RKO (cell line): ENCODE results near the gene PLAAT4.
A peak's percentile ranks its signal among the peaks of the same experiment; 100 is the strongest.
"Not testable (repeated sequence)": the region's sequence is repeated elsewhere in the genome, so short reads cannot be mapped to it uniquely, and the experiment has no call there.

ENCODE experiments used
- DNase-seq: peaks from one replicate; pipeline ENCODE4 v3.0.0-alpha.2; 2016; ENCODE audit warnings: low spot score

Gene PLAAT4

DNA sequence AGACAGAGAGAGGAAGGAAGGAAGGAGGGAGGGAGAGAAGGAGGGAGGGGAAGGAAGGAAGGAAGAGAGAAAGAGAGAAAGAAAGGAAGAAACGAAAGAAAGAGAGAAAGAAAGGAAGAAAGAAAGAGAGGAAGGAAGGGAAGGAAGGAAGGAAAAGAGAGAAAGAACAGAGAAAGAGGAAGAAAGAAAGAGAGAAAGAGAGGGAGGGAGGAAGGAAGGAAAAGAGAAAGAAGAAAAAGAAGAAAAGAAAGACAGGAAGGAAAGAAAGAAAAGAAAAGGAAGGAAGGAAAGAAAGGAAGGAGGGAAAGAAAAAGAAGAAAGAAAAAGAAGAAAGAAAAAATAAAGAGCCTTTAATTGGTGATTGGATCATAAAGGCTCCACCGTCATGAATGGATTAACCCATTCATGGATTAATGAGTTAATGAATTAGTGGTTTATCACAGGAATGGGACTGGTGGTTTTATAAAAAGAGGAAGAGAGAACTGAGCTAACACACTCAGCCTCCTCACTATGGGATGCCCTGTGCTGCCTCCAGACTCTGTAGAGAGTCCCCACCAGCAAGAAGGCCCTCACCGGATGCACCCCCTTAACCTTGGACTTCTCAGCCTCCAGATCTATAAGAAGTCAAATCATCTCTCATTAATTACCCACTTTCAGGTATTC is 35.5 kb downstream of the PLAAT4 start:
- no peak for DNase-seq

DNA sequence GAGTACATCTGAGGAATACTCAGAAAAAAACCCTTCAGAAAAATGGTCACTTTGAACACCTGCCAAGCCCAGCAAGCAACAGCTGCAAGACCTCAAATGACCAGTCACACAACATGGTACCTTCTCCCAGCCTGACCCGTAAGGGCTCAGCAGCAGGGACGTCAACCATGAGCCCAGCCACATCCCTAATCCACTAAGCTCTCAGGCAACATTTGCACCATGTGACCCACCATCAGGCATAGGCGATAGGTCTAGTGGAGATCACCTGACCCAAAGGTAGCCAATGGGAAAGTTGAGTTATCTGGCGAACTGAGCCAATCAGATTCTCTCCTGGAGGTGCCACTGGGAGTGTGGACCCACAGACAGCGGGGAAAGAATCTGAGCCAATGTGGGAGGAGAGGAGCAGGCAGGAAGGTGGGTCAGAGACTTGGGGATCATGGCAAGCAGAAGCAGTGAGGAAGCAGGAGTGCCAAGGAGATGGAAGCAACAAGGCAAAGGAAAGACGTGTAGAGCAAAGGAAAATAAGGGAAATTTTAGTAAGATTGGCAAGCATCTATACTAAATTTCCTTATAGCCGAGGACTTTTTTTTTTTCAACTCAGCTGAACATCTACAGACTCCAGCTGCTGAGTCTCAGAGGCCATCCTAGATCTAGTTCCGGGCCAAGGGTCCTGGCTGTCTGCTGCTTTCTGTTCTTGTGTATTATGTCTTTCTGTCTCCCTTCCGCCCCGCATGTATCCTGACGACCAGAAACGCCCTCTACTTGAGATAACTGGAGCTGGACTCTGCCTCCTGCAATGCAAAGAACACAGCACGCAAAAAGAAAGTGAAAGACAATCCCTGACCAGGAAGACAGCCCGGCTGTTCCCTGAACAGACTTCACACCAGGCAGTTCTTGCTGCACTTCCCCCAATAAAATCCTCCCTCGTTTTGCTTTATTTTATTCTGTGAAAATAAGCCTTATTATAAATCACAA is 37.6 kb downstream of the PLAAT4 start:
- no peak for DNase-seq

DNA sequence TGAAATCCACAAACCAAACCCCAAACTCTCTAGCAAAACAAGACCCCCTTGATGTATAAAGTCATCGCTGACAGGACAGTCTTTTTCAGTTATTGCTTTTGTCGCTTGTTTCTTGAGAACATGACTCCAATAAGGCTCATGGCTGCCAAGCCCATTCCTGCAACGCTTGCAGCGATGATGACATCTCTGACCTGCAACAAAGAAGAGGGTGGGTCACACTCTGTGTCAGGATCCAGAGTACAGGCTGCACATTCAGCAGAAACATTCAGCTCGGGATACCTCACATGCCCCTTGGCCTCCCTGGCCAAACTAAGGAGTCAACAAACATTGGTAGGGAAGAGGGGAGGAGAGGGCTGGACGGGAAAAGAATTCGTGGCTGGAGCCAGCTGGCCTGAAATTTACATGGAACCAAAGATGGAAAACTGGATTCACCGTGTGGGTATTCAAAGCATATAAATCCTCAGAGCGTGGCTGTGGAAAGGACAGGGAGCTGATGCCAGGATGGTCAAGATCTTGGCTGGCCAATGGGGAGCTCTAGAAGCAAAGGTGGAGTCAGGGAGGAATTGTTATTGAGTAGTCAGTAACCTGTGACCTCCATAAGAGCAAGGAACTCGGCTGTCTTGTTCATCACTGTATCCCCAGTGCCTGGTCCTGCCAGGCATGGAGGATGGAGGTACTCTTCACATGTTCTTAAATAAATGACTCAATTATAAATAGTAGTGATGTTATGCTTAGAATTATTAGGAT is 38.4 kb downstream of the PLAAT4 start:
- DNase-seq, result no peak

DNA sequence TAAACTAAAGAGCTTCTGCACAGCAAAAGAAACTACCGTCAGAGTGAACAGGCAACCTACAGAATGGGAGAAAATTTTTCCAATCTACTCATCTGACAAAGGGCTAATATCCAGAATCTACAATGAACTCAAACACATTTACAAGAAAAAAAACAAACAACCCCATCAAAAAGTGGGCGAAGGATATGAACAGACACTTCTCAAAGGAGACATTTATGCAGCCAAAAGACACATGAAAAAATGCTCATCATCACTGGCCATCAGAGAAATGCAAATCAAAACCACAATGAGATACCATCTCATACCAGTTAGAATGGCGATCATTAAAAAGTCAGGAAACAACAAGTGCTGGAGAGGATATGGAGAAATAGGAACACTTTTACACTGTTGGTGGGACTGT is 42.3 kb downstream of the PLAAT4 start:
- not testable (repeated sequence) for DNase-seq

DNA sequence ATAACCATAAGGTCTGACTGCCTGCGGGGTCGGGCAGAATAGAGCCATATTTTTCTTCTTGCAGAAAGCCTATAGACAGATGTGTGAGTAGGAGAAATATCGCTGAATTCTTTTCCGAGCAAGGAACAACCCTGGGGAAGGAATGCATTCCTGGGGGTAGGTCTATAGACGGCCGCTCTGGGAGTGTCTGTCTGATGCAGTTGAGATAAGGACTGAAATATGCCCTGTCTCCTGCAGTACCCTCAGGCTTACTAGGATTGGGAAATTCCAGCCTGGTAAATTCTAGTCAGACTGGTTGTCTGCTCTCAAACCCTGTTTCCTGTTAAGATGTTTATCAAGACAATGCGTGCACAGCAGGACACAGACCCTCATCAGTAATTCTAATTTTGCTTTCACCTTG is 44.6 kb downstream of the PLAAT4 start:
- not testable (repeated sequence) for DNase-seq

DNA sequence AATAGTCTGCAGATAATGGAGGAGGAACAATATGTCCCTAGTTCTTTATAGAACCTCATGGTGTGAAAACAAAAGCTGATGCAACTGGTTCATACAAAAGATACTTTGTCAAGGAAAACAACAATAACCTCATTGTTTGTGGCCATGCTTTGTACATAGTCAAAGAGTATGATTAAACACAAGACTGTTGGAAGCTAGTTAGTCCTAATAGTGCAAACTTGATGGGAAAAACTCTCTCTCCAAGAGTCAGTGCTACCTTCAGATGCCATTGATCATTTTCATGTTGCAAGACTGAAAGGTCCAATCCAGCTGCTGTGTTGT is 46.7 kb downstream of the PLAAT4 start:
- no peak for DNase-seq

DNA sequence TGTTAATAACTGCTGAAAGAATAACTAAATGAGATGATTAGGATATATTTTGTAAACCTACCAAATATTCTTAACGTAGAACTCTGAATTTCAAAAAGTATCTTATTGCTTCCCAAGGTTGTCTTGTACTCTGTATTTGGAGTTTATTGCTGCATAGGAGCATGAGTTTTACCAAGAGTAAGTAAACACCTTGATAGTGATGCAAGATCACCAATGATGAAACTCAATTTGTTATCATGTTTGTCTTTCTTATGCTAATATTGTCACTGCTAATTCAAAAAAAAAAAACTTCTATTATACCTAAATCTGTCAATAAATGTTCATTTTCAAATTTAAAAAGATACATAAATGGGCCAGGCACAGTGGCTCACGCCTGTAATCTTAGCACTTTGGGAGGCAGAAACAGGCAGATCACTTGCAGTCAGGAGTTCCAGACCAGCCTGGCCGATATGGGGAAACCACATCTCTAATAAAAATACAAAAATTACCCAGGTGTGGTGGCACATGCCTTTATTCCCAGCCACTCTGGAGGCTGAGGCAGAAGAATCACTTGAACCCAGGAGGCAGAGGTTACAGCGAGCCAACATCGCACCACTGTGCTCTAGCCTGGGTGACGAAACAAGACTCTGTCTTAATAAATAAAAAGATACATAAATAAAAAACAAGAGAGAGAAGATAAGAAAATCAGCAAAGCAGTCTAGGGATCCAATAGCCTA is 50.0 kb downstream of the PLAAT4 start:
- DNase-seq, result no peak

DNA sequence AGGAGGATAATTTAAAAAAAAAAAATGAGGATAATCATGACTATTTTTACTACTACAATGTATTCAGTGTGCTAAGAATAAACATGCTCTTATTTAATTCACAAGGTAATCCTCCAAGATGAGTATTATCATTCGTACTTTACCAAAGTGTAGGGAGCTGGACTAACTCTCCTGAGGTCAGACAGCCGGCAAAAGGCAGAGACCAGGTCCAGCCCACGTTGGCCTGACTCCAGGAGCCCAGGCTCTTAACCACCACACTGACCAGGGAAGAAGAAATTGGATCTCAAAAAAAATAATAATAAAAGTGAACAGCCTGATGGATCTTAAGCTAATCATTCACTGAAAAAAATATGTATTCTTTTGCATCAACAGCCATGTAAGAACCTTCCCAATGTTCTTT is 52.4 kb downstream of the PLAAT4 start:
- no peak for DNase-seq

DNA sequence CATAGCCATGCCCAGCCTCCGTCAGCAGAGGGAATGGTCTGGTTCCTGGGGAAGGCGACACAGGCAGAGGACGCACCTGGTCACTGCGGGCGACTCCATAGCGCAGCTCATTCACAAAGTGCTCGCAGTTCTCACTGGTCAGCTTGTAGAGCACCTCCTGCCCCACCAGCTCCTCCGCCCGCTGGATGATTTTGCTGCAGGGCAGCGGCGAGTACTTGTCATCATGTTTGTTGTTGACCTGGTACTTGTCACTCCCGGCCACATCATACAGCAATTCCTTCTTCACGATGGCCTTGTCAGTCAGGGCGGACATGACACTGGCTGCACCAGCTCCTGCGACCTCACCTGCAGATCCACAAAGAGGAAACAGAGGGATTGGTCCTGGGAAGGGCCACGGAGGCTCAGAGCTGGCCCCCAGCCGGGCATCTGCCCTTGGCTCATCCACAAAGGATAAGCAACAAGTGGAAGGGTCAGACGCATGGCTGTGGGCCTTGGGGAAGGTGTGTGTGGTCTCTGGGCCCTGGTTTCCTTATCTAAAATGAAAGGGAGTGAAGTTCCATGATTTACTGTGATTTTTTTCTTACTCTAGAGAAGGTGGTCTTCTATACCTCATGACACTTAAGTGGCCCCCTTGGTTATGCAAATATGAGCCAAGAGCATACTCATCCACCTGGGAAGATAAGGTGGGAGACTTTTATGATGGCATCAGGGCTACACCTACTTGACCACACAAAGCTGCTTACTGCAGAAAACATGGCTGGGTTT is 53.6 kb downstream of the PLAAT4 start:
- DNase-seq, result no peak

DNA sequence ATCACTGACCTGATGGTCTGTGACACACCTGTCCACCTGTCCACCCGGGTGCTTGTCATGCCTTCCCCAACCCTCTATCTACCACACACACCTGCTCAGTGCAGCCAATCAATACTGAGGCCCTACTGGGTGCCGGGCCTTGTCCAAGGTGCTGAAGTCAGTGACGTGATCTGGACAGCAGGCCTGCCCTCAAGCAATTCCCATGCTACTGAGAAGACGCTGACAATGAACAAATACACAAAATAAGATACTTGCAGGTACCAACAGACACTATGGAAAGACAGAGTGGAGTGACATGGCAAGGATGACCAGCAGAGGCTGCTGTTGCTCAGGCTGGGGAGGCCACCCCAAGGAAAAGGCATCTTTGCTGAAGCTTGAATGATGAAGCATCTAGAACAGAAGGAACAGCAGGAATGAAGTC is 56.4 kb downstream of the PLAAT4 start:
- peak; percentile 20 for DNase-seq

DNA sequence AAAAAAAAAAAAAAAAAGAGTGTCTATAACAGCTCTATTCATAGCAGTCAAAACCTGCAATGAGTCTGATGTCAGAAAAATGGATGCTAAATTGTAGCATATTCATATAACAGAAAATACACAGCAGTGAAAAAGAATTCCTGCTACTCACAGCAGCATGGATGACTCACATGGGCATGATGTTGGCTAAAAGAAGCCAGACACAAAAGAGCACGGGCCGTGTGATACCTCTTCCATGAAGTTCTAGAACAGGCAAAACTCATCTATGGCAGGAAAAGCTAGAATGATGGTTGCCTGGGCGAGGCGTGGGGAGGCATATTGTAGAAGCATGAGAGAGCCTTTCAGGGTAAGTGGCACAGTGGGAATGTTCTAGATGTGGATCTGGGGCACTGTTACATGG is 58.7 kb downstream of the PLAAT4 start:
- no peak for DNase-seq
